MM.1S (cell line): ENCODE results near the gene FLYWCH1.

Experiments used
- EZH2 ChIP-seq: fragments of 300-600 bp; sonication (generic); optimal IDR thresholded peaks from 2 replicates; pipeline ENCODE3; 2017; ENCODE audit warnings: low read depth, mild to moderate bottlenecking, antibody characterized with exemption, low read length, mixed read lengths
- TF ChIP-seq, protein P1 (sequence below): fragments of 300-600 bp; sonication (generic); IDR thresholded peaks from 2 replicates; pipeline ENCODE4 v1.5.1; 2016; ENCODE audit warnings: antibody characterized with exemption, low read length, mixed read lengths

GRCh38 chr16:2934450-2934849 is 22.7 kb downstream of the FLYWCH1 start:
- TF ChIP-seq, protein P1, sequence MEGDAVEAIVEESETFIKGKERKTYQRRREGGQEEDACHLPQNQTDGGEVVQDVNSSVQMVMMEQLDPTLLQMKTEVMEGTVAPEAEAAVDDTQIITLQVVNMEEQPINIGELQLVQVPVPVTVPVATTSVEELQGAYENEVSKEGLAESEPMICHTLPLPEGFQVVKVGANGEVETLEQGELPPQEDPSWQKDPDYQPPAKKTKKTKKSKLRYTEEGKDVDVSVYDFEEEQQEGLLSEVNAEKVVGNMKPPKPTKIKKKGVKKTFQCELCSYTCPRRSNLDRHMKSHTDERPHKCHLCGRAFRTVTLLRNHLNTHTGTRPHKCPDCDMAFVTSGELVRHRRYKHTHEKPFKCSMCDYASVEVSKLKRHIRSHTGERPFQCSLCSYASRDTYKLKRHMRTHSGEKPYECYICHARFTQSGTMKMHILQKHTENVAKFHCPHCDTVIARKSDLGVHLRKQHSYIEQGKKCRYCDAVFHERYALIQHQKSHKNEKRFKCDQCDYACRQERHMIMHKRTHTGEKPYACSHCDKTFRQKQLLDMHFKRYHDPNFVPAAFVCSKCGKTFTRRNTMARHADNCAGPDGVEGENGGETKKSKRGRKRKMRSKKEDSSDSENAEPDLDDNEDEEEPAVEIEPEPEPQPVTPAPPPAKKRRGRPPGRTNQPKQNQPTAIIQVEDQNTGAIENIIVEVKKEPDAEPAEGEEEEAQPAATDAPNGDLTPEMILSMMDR: no peak
- no peak for TF ChIP-seq EZH2
